Psoas muscle (tissue), 8 donors: ENCODE measurements around the gene MLLT3. TPM values are rescaled to one million over a fixed set of nuclear protein-coding genes. Genes with fewer than 3 reads are reported as not detected.
A peak's percentile ranks its signal among the peaks of the same experiment; 100 is the strongest.

Source experiments
- ATAC-seq, 4 donors: fragments of 200-7000 bp; cut with Tn5 transposase; one replicate each; pipeline ENCODE4 v1.9.1; 2020; ENCODE audit warnings: moderate library complexity in 3 of 4, mild to moderate bottlenecking in 2 of 4
- DNase-seq, 2 donors: peaks; one replicate each; pipeline ENCODE4 v3.0.0-alpha.2; 2020
- H3K27ac ChIP-seq: fragments of 200-600 bp; one replicate; pipeline ENCODE4 v1.8.0; 2022
- H3K27me3 ChIP-seq, 3 donors: fragments of 200-600 bp in 1 of 3; one replicate each; pipeline versions ENCODE4 v1.6.1 to v1.8.0; 2013 to 2022; ENCODE audit warnings: low read length in 2 of 3, mild to moderate bottlenecking in 2 of 3, moderate library complexity in 1 of 3; ENCODE audit not compliant: insufficient read depth in 3 of 3
- H3K36me3 ChIP-seq, 2 donors: fragments of 200-600 bp in 1 of 2; one replicate each; pipeline versions ENCODE4 v1.6.1 to v1.8.0; 2013 to 2022; ENCODE audit warnings: low read depth in 1 of 2, mild to moderate bottlenecking in 1 of 2, moderate library complexity in 1 of 2; ENCODE audit not compliant: insufficient read depth in 1 of 2
- H3K4me1 ChIP-seq: fragments of 200-600 bp; one replicate; pipeline ENCODE4 v1.8.0; 2022
- H3K4me3 ChIP-seq: fragments of 200-600 bp; one replicate; pipeline ENCODE4 v1.8.0; 2022; ENCODE audit warnings: mild to moderate bottlenecking
- H3K9me3 ChIP-seq: fragments of 200-600 bp; one replicate; pipeline ENCODE4 v1.8.0; 2022
- WGBS, 3 donors: extraction: QIAGEN DNeasy Blood & Tissue Kit; methylation state at CpG; one replicate each; pipeline versions ENCODE4 v1.1.6 to v1.1.7; 2013; 5-methylcytosine and 5-hydroxymethylcytosine counted together
- intact Hi-C, 2 donors: fragments of 100-400 bp; cut with DNase I; formaldehyde crosslinking; loops; one replicate each; pipeline versions ENCODE4 v1.11.0 to v1.14.2; 2022
- polyA plus RNA-seq, 3 donors: library from polyadenylated mRNA; stranded (reverse); fragments of 200-250 nt; gene quantifications; one replicate each; pipeline ENCODE4 v1.2.3, GENCODE V29; 2013
- total RNA-seq, 4 donors: library from RNA; stranded (reverse); fragmentation: NEBNext Ultra II Directional in 2 of 4; extraction: Animal tissue kit (Norgen Biotek cat#: 25700) in 2 of 4; gene quantifications; one replicate each; pipeline versions ENCODE4 v1.2.1 to v1.2.4, GENCODE V29; 2021 to 2023
- TF ChIP-seq, protein P1 (sequence below): fragments of 200-600 bp; IDR thresholded peaks from one replicate; pipeline ENCODE4 v1.8.0; 2022; ENCODE audit warnings: antibody characterized with exemption
- donor health status: healthy with polysubstance abuse.
- donor health status: DM: no; HTN: no; CAD: no; lungs with moderate emphysema.
- donor health status: Bipolar disorder and iron deficiency.
- donor health status: healthy.
- donor health status: DM: yes; HTN: yes; CAD: no.
- donor health status: DM: no; HTN: no; CAD: no.
- donor health status: DM: no; HTN: no; CAD: no.
- donor health status: DM: yes; HTN: yes; CAD: no.

MLLT3 gene
- total and polyA plus RNA-seq, 7 donors: 1.2 to 9.8 (median 3.3) TPM

DNA sequence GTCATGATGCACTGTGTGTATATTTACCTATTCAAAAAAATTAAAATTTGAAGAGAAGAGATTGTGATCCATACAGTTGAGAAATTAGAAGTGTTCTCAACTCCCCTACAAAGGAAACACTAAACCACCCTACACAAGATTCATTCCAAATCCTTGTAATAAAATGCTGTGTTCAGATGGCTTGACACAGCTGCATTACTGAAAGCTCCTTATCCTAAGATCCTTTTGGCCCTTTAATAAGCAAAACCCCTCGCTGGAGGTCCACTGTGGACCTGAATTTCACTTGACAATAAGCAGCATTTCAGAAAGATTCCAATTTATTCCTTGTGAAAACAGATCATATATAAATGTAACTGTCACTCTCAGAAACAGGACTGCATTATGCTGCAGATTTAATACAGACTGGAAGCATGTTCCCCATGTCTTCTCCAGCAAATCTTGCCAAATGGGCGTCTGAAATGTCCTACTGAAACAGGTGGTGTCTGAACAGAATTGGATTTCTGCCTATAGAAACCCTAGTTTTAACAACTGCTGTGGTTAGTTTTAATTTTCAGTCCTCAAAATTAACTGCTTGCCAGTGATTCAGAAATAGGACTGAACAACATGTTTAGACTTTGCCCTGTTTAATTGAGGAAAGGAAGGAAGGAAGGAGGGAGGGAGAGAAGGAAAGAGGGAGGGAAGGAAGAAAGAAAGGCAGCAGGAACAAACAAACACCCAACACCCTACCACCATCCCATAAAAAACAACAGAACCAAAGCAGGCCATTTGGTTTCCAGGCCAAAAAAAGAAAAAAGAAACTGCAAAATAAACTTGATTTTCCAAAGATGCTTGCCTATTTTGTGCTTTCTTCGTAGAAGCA lies 179.6 kb downstream of the MLLT3 start:
- no peak for DNase-seq
- Histone ChIP-seq H3K27ac (peak overlapping the region; percentile 48), H3K4me3 (no peak overlapping the region), H3K36me3 (no peaks in the 10 kb centered on the region), H3K27me3 (no peaks in the 10 kb centered on the region), H3K4me1 (peaks cover 23% of the 10 kb centered on the region), H3K9me3 (no peaks in the 10 kb centered on the region)
- peak in 2 of 4 donors; percentile 63 to 64 for ATAC-seq
- intact Hi-C loops: no loop called here
- 28 to 40% (median 34%) methylated on average over 3 of the region's 3 CpGs for WGBS, 3 donors
- TF ChIP-seq, protein P1, sequence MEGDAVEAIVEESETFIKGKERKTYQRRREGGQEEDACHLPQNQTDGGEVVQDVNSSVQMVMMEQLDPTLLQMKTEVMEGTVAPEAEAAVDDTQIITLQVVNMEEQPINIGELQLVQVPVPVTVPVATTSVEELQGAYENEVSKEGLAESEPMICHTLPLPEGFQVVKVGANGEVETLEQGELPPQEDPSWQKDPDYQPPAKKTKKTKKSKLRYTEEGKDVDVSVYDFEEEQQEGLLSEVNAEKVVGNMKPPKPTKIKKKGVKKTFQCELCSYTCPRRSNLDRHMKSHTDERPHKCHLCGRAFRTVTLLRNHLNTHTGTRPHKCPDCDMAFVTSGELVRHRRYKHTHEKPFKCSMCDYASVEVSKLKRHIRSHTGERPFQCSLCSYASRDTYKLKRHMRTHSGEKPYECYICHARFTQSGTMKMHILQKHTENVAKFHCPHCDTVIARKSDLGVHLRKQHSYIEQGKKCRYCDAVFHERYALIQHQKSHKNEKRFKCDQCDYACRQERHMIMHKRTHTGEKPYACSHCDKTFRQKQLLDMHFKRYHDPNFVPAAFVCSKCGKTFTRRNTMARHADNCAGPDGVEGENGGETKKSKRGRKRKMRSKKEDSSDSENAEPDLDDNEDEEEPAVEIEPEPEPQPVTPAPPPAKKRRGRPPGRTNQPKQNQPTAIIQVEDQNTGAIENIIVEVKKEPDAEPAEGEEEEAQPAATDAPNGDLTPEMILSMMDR: no peak

- Histone ChIP-seq H3K4me3 (peak overlapping the region; percentile 8), H3K36me3 (no peaks in the 10 kb centered on the region), H3K27me3 (no peaks in the 10 kb centered on the region), H3K27ac (no peak overlapping the region), H3K9me3 (no peaks in the 10 kb centered on the region), H3K4me1 (peaks cover 28% of the 10 kb centered on the region)
- ATAC-seq: peak in 1 of 4 donors; percentile 46
- no peak for DNase-seq
- intact Hi-C loops: no loop called here
- TF ChIP-seq, protein P1: no peak
- 31 to 52% (median 37%) methylated on average over 4 of the region's 4 CpGs for WGBS, 3 donors
Measured at GRCh38 chr9:20441711-20442423, 180.4 kb downstream of the MLLT3 start.

- WGBS, 3 donors: 40 to 53% (median 41%) methylated on average over 4 of the region's 4 CpGs
- Histone ChIP-seq H3K9me3 (no peaks in the 10 kb centered on the region), H3K4me3 (peak overlapping the region; percentile 5), H3K27ac (no peak overlapping the region), H3K36me3 (no peaks in the 10 kb centered on the region), H3K27me3 (no peaks in the 10 kb centered on the region), H3K4me1 (peaks cover 29% of the 10 kb centered on the region)
- DNase-seq (no peak), ATAC-seq (no peak)
- TF ChIP-seq, protein P1: no peak
- intact Hi-C loops: no loop called here
Measured at GRCh38 chr9:20441166-20441565, 181.1 kb downstream of the MLLT3 start.

- Histone ChIP-seq H3K27ac (no peak overlapping the region), H3K4me3 (no peak overlapping the region), H3K36me3 (no peaks in the 10 kb centered on the region), H3K4me1 (peaks cover 25% of the 10 kb centered on the region), H3K9me3 (no peaks in the 10 kb centered on the region), H3K27me3 (no peaks in the 10 kb centered on the region)
- TF ChIP-seq, protein P1: no peak
- ATAC-seq (no peak), DNase-seq (no peak)
- intact Hi-C loops: no loop called here
- 34 to 67% (median 43%) methylated on average over 2 of the region's 2 CpGs for WGBS, 3 donors
Measured at GRCh38 chr9:20437476-20437875, 184.8 kb downstream of the MLLT3 start.
